ENCODE data around the gene RNASEH1. TPM values are rescaled to one million over a fixed set of nuclear protein-coding genes. Genes with fewer than 3 reads are reported as not detected.

RNASEH1 gene
- total and polyA plus RNA-seq, 2 of the 8 experiments (the other 6 are each of a cell fraction or from before 2014, with no cell fraction given): 11.7 to 42.7 TPM

DNA sequence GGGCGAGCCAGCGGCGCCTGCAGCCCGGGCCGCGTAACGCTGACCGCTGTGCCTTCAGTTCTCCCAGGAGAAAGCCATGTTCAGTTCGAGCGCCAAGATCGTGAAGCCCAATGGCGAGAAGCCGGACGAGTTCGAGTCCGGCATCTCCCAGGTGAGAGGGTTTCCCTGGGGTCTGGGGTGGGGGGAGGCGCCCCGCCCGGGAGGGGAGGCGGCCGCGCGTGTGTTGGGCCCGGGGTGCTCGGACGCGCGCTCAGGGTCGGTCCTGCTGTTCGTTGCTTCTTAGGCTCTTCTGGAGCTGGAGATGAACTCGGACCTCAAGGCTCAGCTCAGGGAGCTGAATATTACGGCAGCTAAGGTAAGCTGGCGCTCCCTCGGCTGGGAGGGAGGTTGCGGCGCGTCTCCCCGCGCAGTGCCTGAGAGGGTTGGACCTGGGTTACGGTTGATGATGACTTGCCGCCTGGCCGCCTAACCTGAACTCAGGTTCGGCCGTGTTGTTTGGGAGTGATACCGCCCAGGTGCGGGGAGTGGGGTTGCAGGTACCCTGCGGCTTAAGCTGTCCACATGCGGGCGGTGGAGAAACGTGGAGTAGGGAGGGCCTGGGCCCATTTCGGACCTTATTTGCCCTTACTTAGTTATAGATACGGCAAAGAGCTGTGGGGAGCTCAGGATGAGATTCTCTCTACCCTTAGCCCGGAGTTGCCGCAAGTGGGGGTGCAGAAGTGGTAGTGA, 17.6 kb upstream of the RNASEH1 start:
- no peak overlapping the region for H4K5ac ChIP-seq (ENCODE audit: insufficient read length, low read depth, low read length)
- peaks cover 7 to 54% of the 10 kb centered on the region in 2 experiments for H3K79me2 ChIP-seq (ENCODE audit: control insufficient read depth in 1 of 2, insufficient read depth in 2 of 2, low read length in 2 of 2)
- H2BK12ac ChIP-seq (ENCODE audit: low read depth, low read length): no peak overlapping the region; the same call in 1 of the 2 replicates
- peak overlapping the region; percentile 74 for H3K27ac ChIP-seq (ENCODE audit: low read depth, low read length)
- peak overlapping the region; percentile 77 to 98 (median 95) for H3K9ac ChIP-seq (replicated peaks in 1 of 4; ENCODE audit: extremely low read depth in 1 of 4, low read depth in 3 of 4, low read length in 3 of 4)
- no peak overlapping the region for H3K23ac ChIP-seq (ENCODE audit: insufficient read length)
- no peak for FAIRE-seq
- H2BK20ac ChIP-seq (ENCODE audit: low read length): no peak overlapping the region
- peaks cover 26 to 32% of the 10 kb centered on the region in 2 experiments for H4K20me1 ChIP-seq (replicated peaks in 1 of 2; ENCODE audit: control insufficient read depth in 1 of 2, insufficient read depth in 2 of 2, low read length in 2 of 2)
- no peak for TF ChIP-seq YY1 (IDR thresholded peaks at IDR 0.05; ENCODE audit: low read depth, low read length)
- TF ChIP-seq POLR2AphosphoS5 (IDR thresholded peaks at IDR 0.05; ENCODE audit: low read depth, low read length): 0 out of 2 replicates have a peak, but pooled peaks have one; percentile 51
- H4K8ac ChIP-seq (ENCODE audit: extremely low read depth, insufficient read depth, low read length): peak overlapping the region; percentile 97
- peak overlapping the region; percentile 88 to 100 (median 94) for H3K4me3 ChIP-seq (ENCODE audit: extremely low read depth in 1 of 4, insufficient read depth in 2 of 4, low read depth in 3 of 4, low read length in 4 of 4)
- peak overlapping the region; percentile 56; the same call in 1 of the 2 replicates for H3K18ac ChIP-seq (ENCODE audit: extremely low read depth, low read length)
- H3K27me3 ChIP-seq (replicated peaks in 1 of 4; ENCODE audit: control insufficient read depth in 3 of 4, extremely low read depth in 1 of 4, insufficient read depth in 3 of 4, low read length in 3 of 4): no peaks in the 10 kb centered on the region
- H2AK5ac ChIP-seq (ENCODE audit: low read depth, low read length): peak overlapping the region; percentile 79; the same call in 1 of the 2 replicates
- H2AFZ ChIP-seq (ENCODE audit: low read length): no peak overlapping the region
- H3K23me2 ChIP-seq (ENCODE audit: low read depth, low read length): peaks cover 4% of the 10 kb centered on the region
- POLR2A ChIA-PET (ENCODE audit: partially characterized antibody): interaction anchor here (0.6 to 17.0 kb wide), 21 partner anchors 11 to 432 kb away, joined by 3 to 373 read pairs (median 4); partner anchors contain the start of genes COLEC11 and RNASEH1
- H3K36me3 ChIP-seq (ENCODE audit: control insufficient read depth in 2 of 4, insufficient read depth in 4 of 4, low read length in 3 of 4): peaks cover 27 to 49% (median 42%) of the 10 kb centered on the region in 4 experiments
- H3K4me2 ChIP-seq (ENCODE audit: insufficient read depth in 1 of 2, low read depth in 2 of 2, low read length in 2 of 2): peak overlapping the region; percentile 71 to 94
- no peak overlapping the region for H2BK15ac ChIP-seq (ENCODE audit: low read length)
- DNase-seq (ENCODE audit: low read depth in 1 of 2, low spot score in 2 of 2): no peak
- no peak overlapping the region for H2BK120ac ChIP-seq (replicated peaks; ENCODE audit: low read depth, low read length)
- peaks cover 0 to 4% (median 2%) of the 10 kb centered on the region in 4 experiments; a peak in 2 of 7 replicates for H3K4me1 ChIP-seq (replicated peaks in 1 of 4; ENCODE audit: control insufficient read depth in 3 of 4, insufficient read depth in 4 of 4, low read length in 3 of 4)
- no peak overlapping the region for H3K14ac ChIP-seq (ENCODE audit: insufficient read length)
- peak overlapping the region; percentile 70 for H3K4ac ChIP-seq (replicated peaks; ENCODE audit: insufficient read length, low read depth, low read length)
- WGBS, 2 experiments (ENCODE audit: extremely low coverage in 1 of 2, insufficient coverage in 1 of 2, insufficient read length in 1 of 2, insufficient replicate concordance in 2 of 2, low coverage in 1 of 2, low lambda C conversion rate in 2 of 2, missing lambda C conversion rate in 1 of 2): 8% methylated on average over 19 of the region's 54 CpGs; no CpG with 5 or more reads in 1 of the 2 experiments
- H3K79me1 ChIP-seq (ENCODE audit: low read depth, low read length): peaks cover 2% of the 10 kb centered on the region; the same call in 1 of the 2 replicates
- no peaks in the 10 kb centered on the region for H3K9me3 ChIP-seq (ENCODE audit: insufficient read depth in 2 of 2, low read depth in 1 of 2, low read length in 1 of 2)
- H3K56ac ChIP-seq (replicated peaks; ENCODE audit: insufficient read length, low read depth, low read length): peak overlapping the region; percentile 19
- peak overlapping the region; percentile 85 for H4K91ac ChIP-seq (replicated peaks; ENCODE audit: insufficient read length, low read length)
- CTCF ChIA-PET (ENCODE audit: partially characterized antibody): interaction anchor here (0.7 to 1.0 kb wide), 3 partner anchors 40 to 273 kb away, joined by 3 to 4 read pairs (median 3); no protein-coding TSS in a partner anchor
- peak overlapping the region; percentile 88; the same call in 1 of the 2 replicates for H2BK5ac ChIP-seq (ENCODE audit: low read depth, low read length)

Measured in H1 (cell line).